SK-N-MC (cell line): ENCODE results near the gene SPRR4.

Experiments
- DNase-seq: peaks from one replicate; pipeline ENCODE4 v3.0.0-alpha.2; 2011; ENCODE audit warnings: low read depth, low spot score
- H3K27ac ChIP-seq: fragments of 200-600 bp; sonication (generic); 2 replicates; pipeline ENCODE4 v1.5.1; 2016; ENCODE audit warnings: mixed run types
- H3K36me3 ChIP-seq: fragments of 200-600 bp; sonication (generic); 2 replicates; pipeline ENCODE4 v1.6.1; 2017; ENCODE audit warnings: antibody characterized with exemption, low read length, mixed read lengths; ENCODE audit not compliant: insufficient read depth
- H3K4me3 ChIP-seq: fragments of 200-600 bp; sonication (generic); 2 replicates; pipeline ENCODE4 v1.5.1; 2016
- H3K9ac ChIP-seq: fragments of 200-600 bp; sonication (generic); 2 replicates; pipeline ENCODE4 v1.8.0; 2017; ENCODE audit warnings: mixed run types, mixed read lengths; ENCODE audit not compliant: insufficient read length
- H3K9me3 ChIP-seq: fragments of 200-600 bp; sonication (generic); 2 replicates; pipeline ENCODE4 v1.6.1; 2017; ENCODE audit warnings: low read depth, mild to moderate bottlenecking, antibody characterized with exemption, low read length, moderate library complexity, mixed read lengths
- EZH2 ChIP-seq: fragments of 200-600 bp; sonication (generic); IDR thresholded peaks from one replicate; pipeline ENCODE4 v1.6.1; 2017; ENCODE audit warnings: antibody characterized with exemption
- FOXP2 ChIP-seq: optimal IDR thresholded peaks from 2 replicates; pipeline ENCODE3; 2011; ENCODE audit warnings: mild to moderate bottlenecking, moderate library complexity; ENCODE audit not compliant: insufficient read depth; ENCODE audit errors: extremely low read length, control extremely low read depth
- POLR2AphosphoS5 ChIP-seq: IDR thresholded peaks from 2 replicates; pipeline ENCODE4 v1.6.1; 2012; ENCODE audit warnings: mild to moderate bottlenecking, low read depth, low read length, borderline replicate concordance

Gene SPRR4

DNA sequence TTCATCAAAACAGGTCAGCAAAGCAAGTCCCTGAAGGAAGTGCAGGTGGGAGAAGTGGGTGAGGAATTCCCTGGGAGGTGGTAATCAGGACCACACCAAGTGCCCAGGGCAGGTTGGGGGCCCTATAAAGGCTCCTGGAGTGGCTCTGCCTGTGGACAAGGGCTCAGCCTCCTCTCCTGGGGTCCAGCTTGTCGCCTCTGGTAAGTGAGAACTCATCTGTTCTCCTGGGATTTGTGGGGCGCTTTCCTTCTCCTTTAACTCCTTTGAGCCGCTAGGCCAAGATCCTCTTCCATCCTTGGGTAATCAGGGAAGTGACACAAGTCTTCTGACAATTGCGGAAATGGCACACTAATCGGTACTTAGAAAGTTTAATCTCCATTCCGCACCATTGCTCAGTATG is at the start of gene SPRR4:
SPRR4 (plus strand) TSS at position 154 of the 400 bp plus-strand sequence. CDS start 1,243 bp downstream, outside the sequence.
- no peak within 1 kb of the TSS for H3K27ac ChIP-seq

GRCh38 chr1:152924191-152924590 is 46.3 kb upstream of the SPRR4 start:
- TF ChIP-seq EZH2: no peak
- no peak for TF ChIP-seq POLR2AphosphoS5
- no peak for TF ChIP-seq FOXP2
- Histone ChIP-seq H3K9ac (no peak overlapping the region), H3K9me3 (no peaks in the 10 kb centered on the region), H3K36me3 (no peaks in the 10 kb centered on the region), H3K4me3 (no peak overlapping the region), H3K27ac (no peak overlapping the region)
- DNase-seq: no peak

More for the DNA sequence above, at the start of gene SPRR4:
- TF ChIP-seq FOXP2: no peak
- TF ChIP-seq POLR2AphosphoS5: no peak
- TF ChIP-seq EZH2: no peak
- Histone ChIP-seq H3K9me3 (no peaks in the 10 kb centered on the region), H3K4me3 (no peak within 1 kb of the TSS), H3K9ac (no peak within 1 kb of the TSS), H3K36me3 (no peaks in the 10 kb centered on the region)
- DNase-seq: no peak

- no peak for TF ChIP-seq POLR2AphosphoS5
- TF ChIP-seq FOXP2: no peak
- no peak for TF ChIP-seq EZH2
- Histone ChIP-seq H3K36me3 (no peaks in the 10 kb centered on the region), H3K4me3 (no peak overlapping the region), H3K9me3 (no peaks in the 10 kb centered on the region), H3K9ac (no peak overlapping the region), H3K27ac (no peak overlapping the region)
- no peak for DNase-seq
Measured at GRCh38 chr1:152926091-152926490, 44.4 kb upstream of the SPRR4 start.

DNA sequence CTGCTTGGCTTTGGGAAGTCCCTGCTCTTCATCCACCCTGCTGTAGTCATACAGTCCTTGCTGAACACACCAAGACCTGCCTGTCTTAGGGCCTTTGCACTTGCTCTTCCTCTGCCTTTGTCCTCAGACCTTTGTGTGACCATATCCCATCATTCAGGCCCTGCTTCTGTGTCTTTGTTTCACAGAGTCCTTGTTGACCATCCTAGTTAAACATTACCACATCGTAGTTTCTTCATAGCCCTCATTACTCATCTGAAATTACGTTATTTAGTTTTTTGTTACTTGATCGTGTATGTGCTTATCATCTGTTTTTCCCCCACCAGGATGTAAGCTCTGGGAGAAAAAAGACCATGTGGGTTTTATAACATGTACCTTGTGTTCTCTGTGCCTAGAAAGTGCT is 41.8 kb upstream of the SPRR4 start:
- TF ChIP-seq POLR2AphosphoS5: no peak
- DNase-seq: no peak
- H3K9me3 ChIP-seq: no peaks in the 10 kb centered on the region
- H3K9ac ChIP-seq: no peak overlapping the region
- H3K36me3 ChIP-seq: no peaks in the 10 kb centered on the region
- no peak overlapping the region for H3K27ac ChIP-seq
- no peak overlapping the region for H3K4me3 ChIP-seq

DNA sequence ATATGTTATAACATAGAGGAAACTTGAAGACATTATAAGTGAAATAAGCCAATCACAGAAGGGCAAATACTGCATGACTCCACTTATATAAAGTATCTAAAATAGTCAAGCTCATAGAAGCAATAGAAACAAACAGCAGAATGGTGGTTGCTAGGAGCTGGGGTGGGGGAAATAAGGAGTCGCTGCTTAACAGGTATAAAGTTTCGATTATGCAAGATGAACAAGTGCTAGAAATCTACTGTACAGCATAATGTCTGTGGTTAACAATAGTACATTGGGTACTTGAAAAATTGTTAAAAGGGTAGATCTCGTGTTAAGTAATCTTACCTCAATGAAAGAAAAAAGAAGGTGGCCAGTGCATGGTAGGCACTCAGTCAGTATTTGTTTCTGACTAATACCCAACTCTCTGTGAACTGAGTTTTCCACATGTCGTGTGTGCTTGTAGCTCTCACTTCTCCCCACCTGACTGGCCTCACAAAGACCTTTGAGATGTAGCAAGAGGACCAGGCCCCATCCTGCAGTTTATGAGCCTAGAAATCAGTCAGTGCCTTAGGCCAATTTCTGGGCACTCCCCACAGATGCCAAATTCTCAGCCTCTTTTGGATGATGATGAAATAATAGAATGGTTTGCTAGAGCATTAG is 38.2 kb upstream of the SPRR4 start:
- H3K27ac ChIP-seq: no peak overlapping the region
- no peak for DNase-seq
- TF ChIP-seq FOXP2 (no peak), POLR2AphosphoS5 (no peak), EZH2 (no peak)
- H3K36me3 ChIP-seq: no peaks in the 10 kb centered on the region
- no peak overlapping the region for H3K4me3 ChIP-seq
- H3K9me3 ChIP-seq: no peaks in the 10 kb centered on the region
- H3K9ac ChIP-seq: no peak overlapping the region

- no peak for DNase-seq
- Histone ChIP-seq H3K27ac (no peak overlapping the region), H3K9me3 (no peaks in the 10 kb centered on the region), H3K36me3 (no peaks in the 10 kb centered on the region), H3K9ac (no peak overlapping the region), H3K4me3 (no peak overlapping the region)
- TF ChIP-seq EZH2 (no peak), FOXP2 (no peak), POLR2AphosphoS5 (no peak)
Measured at GRCh38 chr1:152933196-152933595, 37.3 kb upstream of the SPRR4 start.

DNA sequence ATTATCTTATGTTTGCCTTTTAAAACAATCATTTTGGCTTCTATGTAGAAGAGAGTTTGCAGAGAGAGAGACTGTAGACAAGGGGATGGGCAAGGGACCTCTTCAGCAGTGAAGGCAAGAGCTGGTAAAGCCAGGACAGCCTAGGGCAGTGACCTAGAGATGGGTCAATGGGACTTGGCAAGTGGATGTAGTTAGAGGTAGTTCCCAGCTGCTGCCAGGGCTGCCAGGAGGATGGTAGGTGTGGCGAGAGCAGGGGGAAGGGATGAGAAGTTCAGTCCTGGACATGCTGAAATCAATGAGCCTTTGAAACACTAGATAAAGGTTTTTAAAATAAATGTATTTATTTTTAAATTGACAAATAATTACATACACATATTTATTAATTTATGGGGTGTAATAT is 29.8 kb upstream of the SPRR4 start:
- no peak overlapping the region for H3K27ac ChIP-seq
- no peaks in the 10 kb centered on the region for H3K36me3 ChIP-seq
- no peak for DNase-seq
- no peak overlapping the region for H3K4me3 ChIP-seq
- H3K9ac ChIP-seq: no peak overlapping the region
- H3K9me3 ChIP-seq: no peaks in the 10 kb centered on the region
- TF ChIP-seq POLR2AphosphoS5: no peak
- TF ChIP-seq FOXP2: no peak

GRCh38 chr1:152941037-152941711 is 29.3 kb upstream of the SPRR4 start:
- TF ChIP-seq FOXP2 (no peak), POLR2AphosphoS5 (no peak), EZH2 (no peak)
- DNase-seq: no peak
- Histone ChIP-seq H3K9me3 (no peaks in the 10 kb centered on the region), H3K9ac (no peak overlapping the region), H3K4me3 (no peak overlapping the region), H3K27ac (no peak overlapping the region), H3K36me3 (no peaks in the 10 kb centered on the region)

DNA sequence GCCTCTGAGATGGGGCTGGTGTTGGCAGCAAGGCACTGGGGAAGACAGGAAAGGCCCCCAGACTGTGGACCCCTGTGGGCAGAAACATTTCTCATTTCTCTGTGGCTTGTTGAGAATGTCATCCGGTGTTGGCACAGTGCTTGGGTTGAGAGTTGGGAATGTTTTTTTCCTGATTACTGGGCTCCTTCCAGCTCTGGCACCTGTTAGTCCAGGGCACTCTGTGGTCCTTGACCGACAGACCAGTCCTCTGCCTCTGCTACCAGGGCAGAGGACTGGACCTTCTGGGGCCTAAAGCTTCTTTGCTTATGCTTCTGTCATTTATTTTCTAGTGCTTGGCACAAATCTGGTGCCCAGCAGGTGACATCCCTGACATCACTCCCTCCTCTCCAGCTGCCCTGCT is 28.3 kb upstream of the SPRR4 start:
- no peaks in the 10 kb centered on the region for H3K36me3 ChIP-seq
- H3K4me3 ChIP-seq: no peak overlapping the region
- H3K9me3 ChIP-seq: no peaks in the 10 kb centered on the region
- no peak for DNase-seq
- no peak overlapping the region for H3K9ac ChIP-seq
- no peak overlapping the region for H3K27ac ChIP-seq
- no peak for TF ChIP-seq POLR2AphosphoS5
- TF ChIP-seq FOXP2: no peak
